K562 (cell line): Measurements from ENCODE around the gene SNX25. TPM values are rescaled to one million over a fixed set of nuclear protein-coding genes. Genes with fewer than 3 reads are reported as not detected.
A peak's percentile ranks its signal among the peaks of the same experiment; 100 is the strongest.

ENCODE experiments used
- ATAC-seq: fragments of 200-7000 bp; cut with Tn5 transposase; 3 replicates; pipeline ENCODE4 v1.9.1; 2020; ENCODE audit warnings: moderate library complexity
- BruUV-seq: library from RNA; stranded (reverse); fragments of 400-500 nt; replicated peaks from 2 replicates; lab custom pipeline; 2021; lab: Mats Ljungman, UMichigan
- CTCF ChIA-PET: fragments of 300-600 bp; formaldehyde crosslinking; extraction: SDS; loops from one replicate; lab custom pipeline; 2021; ENCODE audit warnings: low intra/inter-chr PET ratio; lab: Yijun Ruan, JAX
- POLR2A ChIA-PET: fragments of 300-600, 350-650 bp; sonication (Branson Sonifier 250); formaldehyde crosslinking; extraction: SDS; loops from one replicate; lab custom pipeline; 2021; ENCODE audit warnings: antibody characterized with exemption, inconsistent platforms; lab: Yijun Ruan, JAX
- DNase-seq, 4 experiments: peaks; one replicate each; pipeline versions ENCODE4 v3.0.0 to v3.0.0-alpha.2; 2011 to 2018; ENCODE audit warnings: low spot score in 3 of 4, mixed read lengths in 3 of 4; ENCODE audit errors: extremely low read depth in 1 of 4
- FAIRE-seq: peaks from 2 replicates; lab custom pipeline; 2011; peaks lifted over from hg19 to GRCh38; lab: Jason Lieb, UNC
- H2AFZ ChIP-seq: 2 replicates; pipeline ENCODE4 v1.6.0; 2011; ENCODE audit warnings: low read depth, low read length, control low read depth, inconsistent platforms
- H3K27ac ChIP-seq: fragments of 200-600 bp; 3 replicates; pipeline ENCODE4 v1.8.0; 2011; ENCODE audit warnings: low read depth, mild to moderate bottlenecking, control low read depth, inconsistent platforms, low read length, moderate library complexity, mixed read lengths; ENCODE audit errors: extremely low read depth
- H3K27me3 ChIP-seq, 2 experiments: fragments of 300-600 bp in 1 of 2; 2 replicates in 1 of 2; 3 replicates in 1 of 2; pipeline versions ENCODE4 v1.6.0 to v1.8.0; 2011; ENCODE audit warnings: inconsistent platforms in 2 of 2, low read length in 2 of 2, mild to moderate bottlenecking in 1 of 2, mixed read lengths in 1 of 2, moderate library complexity in 1 of 2; ENCODE audit not compliant: control insufficient read depth in 2 of 2, insufficient read depth in 2 of 2
- H3K36me3 ChIP-seq: fragments of 300-600 bp; 3 replicates; pipeline ENCODE4 v1.8.0; 2011; ENCODE audit warnings: mild to moderate bottlenecking, low read length, inconsistent platforms; ENCODE audit not compliant: control insufficient read depth, insufficient read depth
- H3K4me1 ChIP-seq, 2 experiments: fragments of 200-600 bp in 1 of 2; replicated peaks in 1 of 2; 2 replicates in 1 of 2; 3 replicates in 1 of 2; pipeline versions ENCODE4 v1.5.1 to v1.8.0; 2011; ENCODE audit warnings: inconsistent platforms in 2 of 2, low read length in 2 of 2, mild to moderate bottlenecking in 1 of 2, mixed read lengths in 1 of 2, moderate library complexity in 1 of 2; ENCODE audit not compliant: control insufficient read depth in 2 of 2, insufficient read depth in 2 of 2
- H3K4me2 ChIP-seq: 2 replicates; pipeline ENCODE4 v1.6.1; 2011; ENCODE audit warnings: low read length, control low read depth, inconsistent platforms, mixed read lengths; ENCODE audit not compliant: insufficient read depth
- H3K4me3 ChIP-seq: fragments of 200-600 bp; sonication (generic), shearing (Covaris generic); 2 replicates; pipeline ENCODE4 v1.5.1; 2016; ENCODE audit warnings: control low read depth, inconsistent platforms
- H3K79me2 ChIP-seq: fragments of 200-600 bp; 3 replicates; pipeline ENCODE4 v1.8.0; 2011; ENCODE audit warnings: low read length, inconsistent platforms; ENCODE audit not compliant: control insufficient read depth, insufficient read depth
- H3K9ac ChIP-seq, 2 experiments: 2 replicates each; pipeline versions ENCODE4 v1.6.0 to v1.6.1; 2011; ENCODE audit warnings: low read depth in 2 of 2, low read length in 2 of 2, control low read depth in 1 of 2, inconsistent platforms in 1 of 2, mild to moderate bottlenecking in 1 of 2, mixed read lengths in 1 of 2; ENCODE audit not compliant: insufficient read depth in 1 of 2
- H3K9me1 ChIP-seq: one replicate; pipeline ENCODE4 v1.6.0; 2011; ENCODE audit warnings: inconsistent platforms, mild to moderate bottlenecking, low read length, moderate library complexity; ENCODE audit not compliant: control insufficient read depth, insufficient read depth
- H3K9me3 ChIP-seq: replicated peaks from 2 replicates; pipeline ENCODE4 v1.5.1; 2011; ENCODE audit warnings: low read depth, low read length, inconsistent platforms; ENCODE audit not compliant: control insufficient read depth, insufficient read depth
- H4K20me1 ChIP-seq: replicated peaks from 2 replicates; pipeline ENCODE4 v1.6.1; 2011; ENCODE audit warnings: low read length, inconsistent platforms, mixed read lengths; ENCODE audit not compliant: control insufficient read depth, insufficient read depth
- ARID1B ChIP-seq: fragments of 450-650 bp; IDR thresholded peaks from 2 replicates; pipeline ENCODE4 v1.6.1; 2016; ENCODE audit warnings: antibody characterized with exemption, mild to moderate bottlenecking, inconsistent platforms
- TAF15 ChIP-seq: fragments of 200-400 bp; formaldehyde crosslinking; IDR thresholded peaks from 2 replicates; pipeline ENCODE4 v1.6.1; 2017; ENCODE audit warnings: mild to moderate bottlenecking, low read depth, low read length, moderate library complexity
- THAP7 ChIP-seq: fragments of 250-450 bp; sonication (Bioruptor Pico); IDR thresholded peaks from 2 replicates; pipeline ENCODE4 v1.5.0; 2021
- ZBTB12 ChIP-seq: fragments of 250-450 bp; sonication (Bioruptor Pico); IDR thresholded peaks from 2 replicates; pipeline ENCODE4 v1.4.0; 2020
- ZNF592 ChIP-seq: fragments of 450-650 bp; IDR thresholded peaks from 2 replicates; pipeline ENCODE4 v1.6.1; 2017; ENCODE audit warnings: antibody characterized with exemption, mild to moderate bottlenecking
- WGBS: fragments of 100-300 bp; shearing (Covaris generic); methylation state at CpG from one replicate; pipeline ENCODE4 v1.1.6; 2016; ENCODE audit warnings: low coverage, mixed read lengths; ENCODE audit not compliant: insufficient coverage; ENCODE audit errors: missing lambda C conversion rate; 5-methylcytosine and 5-hydroxymethylcytosine counted together
- in situ Hi-C: fragments of 300-500 bp; cut with MboI; formaldehyde crosslinking; loops from 4 replicates; pipeline ENCODE4 v1.15.0; 2018; ENCODE audit warnings: inconsistent platforms, mixed read lengths
- intact Hi-C: fragments of 100-400 bp; cut with micrococcal nuclease; formaldehyde crosslinking; loops from 2 replicates; pipeline ENCODE4 v1.14.2; 2022
- polyA plus RNA-seq, 8 experiments: library from polyadenylated mRNA; depleted of rRNA in 4 of 8; stranded (reverse) in 5 of 8; unstranded in 3 of 8; fragments of >200 nt; fragmentation: Nextera tagmentation in 2 of 8; fragmentation: Illumina TruSeq in 1 of 8; extraction: Ambion mirVana in 2 of 8; extraction: Trizol in 1 of 8; gene quantifications; 2 replicates each; pipeline versions ENCODE4 v1.2.1 to v1.2.3, GENCODE V29; 2011 to 2014; ENCODE audit warnings: inconsistent platforms in 1 of 8, missing spikeins in 1 of 8
- total RNA-seq, 7 experiments: library from RNA; depleted of rRNA in 6 of 7; stranded (reverse); fragments of >200 nt in 6 of 7; fragmentation: Illumina TruSeq in 2 of 7; extraction: Trizol in 2 of 7; gene quantifications; 2 replicates each; pipeline versions ENCODE4 v1.2.1 to v1.2.3, GENCODE V29; 2011 to 2021; ENCODE audit warnings: low replicate concordance in 1 of 7
- TF ChIP-seq, protein P1 (sequence below): fragments of 450-650 bp; formaldehyde crosslinking; IDR thresholded peaks from 2 replicates; pipeline ENCODE4 v1.4.0; 2020; ENCODE audit warnings: mild to moderate bottlenecking, mixed read lengths
- TF ChIP-seq, protein P2 (sequence below): fragments of 200-800 bp; sonication (Bioruptor generic); IDR thresholded peaks from 2 replicates; pipeline ENCODE4 v1.6.1; 2017; ENCODE audit warnings: missing genetic modification characterization, missing compliant biosample characterization

The SNX25 gene
- total and polyA plus RNA-seq, 9 of the 15 experiments (the other 6 are each of a cell fraction or from before 2014, with no cell fraction given), result 2.5 to 23.4 (median 13.3) TPM

DNA sequence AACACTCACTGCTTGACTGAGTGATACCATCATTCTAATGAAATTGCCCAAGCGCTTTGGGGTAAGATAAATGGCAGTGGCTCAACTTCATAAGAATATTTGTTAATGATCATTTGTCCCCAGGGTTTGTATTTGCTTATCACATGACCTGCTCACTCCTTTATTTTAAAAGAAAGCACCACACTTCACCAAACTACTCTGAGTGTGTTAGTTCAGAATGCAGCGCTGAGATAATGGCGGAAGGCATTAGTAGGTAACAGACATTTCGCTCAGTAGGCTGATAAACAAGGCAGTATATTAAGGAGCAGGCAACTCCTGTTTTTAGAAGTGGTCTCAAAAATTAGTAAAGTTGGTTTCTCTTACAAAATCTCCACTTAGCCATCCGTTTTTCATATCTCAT, 1.6 kb downstream of the SNX25 start (continued):
- TF ChIP-seq ZNF592, result no peak
- TF ChIP-seq ARID1B, result no peak
- TF ChIP-seq TAF15, result no peak
- TF ChIP-seq, protein P1, sequence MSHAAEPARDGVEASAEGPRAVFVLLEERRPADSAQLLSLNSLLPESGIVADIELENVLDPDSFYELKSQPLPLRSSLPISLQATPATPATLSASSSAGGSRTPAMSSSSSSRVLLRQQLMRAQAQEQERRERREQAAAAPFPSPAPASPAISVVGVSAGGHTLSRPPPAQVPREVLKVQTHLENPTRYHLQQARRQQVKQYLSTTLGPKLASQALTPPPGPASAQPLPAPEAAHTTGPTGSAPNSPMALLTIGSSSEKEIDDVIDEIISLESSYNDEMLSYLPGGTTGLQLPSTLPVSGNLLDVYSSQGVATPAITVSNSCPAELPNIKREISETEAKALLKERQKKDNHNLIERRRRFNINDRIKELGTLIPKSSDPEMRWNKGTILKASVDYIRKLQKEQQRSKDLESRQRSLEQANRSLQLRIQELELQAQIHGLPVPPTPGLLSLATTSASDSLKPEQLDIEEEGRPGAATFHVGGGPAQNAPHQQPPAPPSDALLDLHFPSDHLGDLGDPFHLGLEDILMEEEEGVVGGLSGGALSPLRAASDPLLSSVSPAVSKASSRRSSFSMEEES (CRISPR knock-in tag), result peak; percentile 61

DNA sequence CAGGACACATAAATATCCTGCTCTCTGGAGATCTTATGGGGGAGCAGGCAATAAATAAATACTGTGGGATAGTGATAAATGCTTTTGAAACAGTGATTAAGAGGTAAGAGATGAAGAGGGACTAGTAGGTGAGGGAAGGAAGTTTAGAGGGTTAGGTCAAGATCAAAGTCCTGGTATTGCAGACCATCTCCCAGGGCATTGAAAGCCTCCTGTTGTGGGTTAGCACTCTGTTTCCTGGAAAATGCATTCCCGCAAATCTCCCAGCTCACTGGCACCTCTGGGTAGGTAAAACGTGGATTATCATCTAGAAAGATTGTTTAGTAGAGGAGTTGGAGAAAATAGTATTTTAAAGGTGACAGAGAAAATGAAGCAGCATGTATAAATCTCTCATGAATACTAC, 2.2 kb downstream of the SNX25 start:
- Histone ChIP-seq H3K4me2 (peak overlapping the region; percentile 83; the same call in 1 of the 2 replicates), H4K20me1 (peaks cover 13% of the 10 kb centered on the region), H3K27me3 (no peaks in the 10 kb centered on the region), H3K9me3 (no peaks in the 10 kb centered on the region), H3K9me1 (no peaks in the 10 kb centered on the region), H3K4me1 (peaks cover 28 to 36% of the 10 kb centered on the region in 2 experiments; a peak in 4 of 5 replicates), H3K36me3 (no peaks in the 10 kb centered on the region; the same call in 2 of the 3 replicates), H3K27ac (no peak overlapping the region), H3K9ac (no peak overlapping the region), H3K4me3 (peak overlapping the region; percentile 68; the same call in 1 of the 2 replicates), H3K79me2 (peaks cover 42% of the 10 kb centered on the region), H2AFZ (no peak overlapping the region)
- no peak for TF ChIP-seq THAP7 (CRISPR knock-in tag)
- TF ChIP-seq, protein P2, sequence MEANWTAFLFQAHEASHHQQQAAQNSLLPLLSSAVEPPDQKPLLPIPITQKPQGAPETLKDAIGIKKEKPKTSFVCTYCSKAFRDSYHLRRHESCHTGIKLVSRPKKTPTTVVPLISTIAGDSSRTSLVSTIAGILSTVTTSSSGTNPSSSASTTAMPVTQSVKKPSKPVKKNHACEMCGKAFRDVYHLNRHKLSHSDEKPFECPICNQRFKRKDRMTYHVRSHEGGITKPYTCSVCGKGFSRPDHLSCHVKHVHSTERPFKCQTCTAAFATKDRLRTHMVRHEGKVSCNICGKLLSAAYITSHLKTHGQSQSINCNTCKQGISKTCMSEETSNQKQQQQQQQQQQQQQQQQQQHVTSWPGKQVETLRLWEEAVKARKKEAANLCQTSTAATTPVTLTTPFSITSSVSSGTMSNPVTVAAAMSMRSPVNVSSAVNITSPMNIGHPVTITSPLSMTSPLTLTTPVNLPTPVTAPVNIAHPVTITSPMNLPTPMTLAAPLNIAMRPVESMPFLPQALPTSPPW (CRISPR knock-in tag), result no peak
- TF ChIP-seq ZBTB12 (CRISPR knock-in tag), result no peak
- no peak for DNase-seq
- 24% methylated on average over 2 of the region's 2 CpGs for WGBS
- no TSS peak for BruUV-seq
- intact Hi-C loops (loop anchor here (5.0 kb wide), 1 partner anchor 36 kb away; no protein-coding TSS in a partner anchor), in situ Hi-C loops (no loop called here)
- no peak for ATAC-seq
- ChIA-PET CTCF (no interaction called here), POLR2A (no interaction called here)
- no peak for FAIRE-seq
